Stimulated activated CD4-positive, alpha-beta T cell treated with anti-CD3 and anti-CD28 coated beads, Interleukin-1b, Interleukin-23, amount 100 ng/mL, for 4 hours (primary cell): Measurements from ENCODE around the gene LCE2A.

Experiments
- DNase-seq, 2 donors: peaks; one replicate each; pipeline ENCODE4 v3.0.0-alpha.2; 2020; ENCODE audit warnings: low read depth in 2 of 2

Gene LCE2A

GRCh38 chr1:152743371-152744145, 45.4 kb downstream of the LCE2A start:
- DNase-seq: no peak

GRCh38 chr1:152745289-152745704, 47.2 kb downstream of the LCE2A start:
- no peak for DNase-seq

DNA sequence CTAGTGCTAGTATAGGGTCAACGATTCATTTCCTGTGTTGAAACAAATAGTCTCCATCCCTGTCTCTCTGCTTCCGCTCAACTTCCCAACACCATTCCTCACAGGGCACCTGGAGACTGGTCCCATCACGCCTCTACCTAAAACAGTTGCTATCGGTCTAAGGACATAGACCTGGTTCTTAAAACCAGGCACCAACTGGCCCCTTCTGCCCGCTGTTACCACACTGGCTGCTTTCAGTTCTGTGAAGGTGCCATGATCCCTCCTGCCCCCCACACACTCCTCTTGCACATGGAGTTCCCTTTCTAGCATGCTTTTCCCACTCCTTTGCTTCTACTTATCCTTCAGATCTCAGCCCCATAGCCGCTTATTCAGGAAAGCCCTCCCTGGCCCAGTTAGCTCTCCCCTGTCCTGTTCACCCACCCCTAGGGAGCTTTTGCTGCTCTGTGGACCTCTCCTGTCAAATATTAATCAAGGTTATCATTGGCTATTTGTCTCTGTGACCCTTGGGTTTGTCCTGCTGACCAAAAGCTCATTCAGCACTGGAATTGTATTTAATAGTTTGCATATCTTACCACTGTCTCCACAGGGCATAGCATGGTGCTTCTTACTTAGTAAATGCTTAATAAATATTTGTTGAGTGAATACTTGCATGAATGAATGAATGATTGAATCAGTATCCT, 47.8 kb downstream of the LCE2A start:
- DNase-seq: no peak

DNA sequence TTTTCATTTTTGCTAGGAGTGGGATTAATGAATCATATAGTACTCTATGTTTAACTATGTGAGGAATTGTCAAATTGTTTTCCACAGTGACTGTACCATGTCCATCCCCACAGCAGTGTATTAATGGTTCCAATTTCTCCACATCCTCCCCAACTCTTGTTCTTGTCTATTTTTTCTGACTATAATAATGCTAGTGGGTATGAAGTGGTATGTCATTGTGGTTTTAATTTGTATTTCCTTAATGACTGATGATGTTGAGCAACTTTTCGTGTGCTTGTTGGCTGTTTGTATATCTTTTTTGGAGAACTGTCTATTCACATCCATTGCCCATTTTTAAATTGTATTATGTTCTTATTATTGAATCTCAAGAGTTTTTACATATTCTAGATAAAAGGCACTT, 49.7 kb downstream of the LCE2A start:
- no peak for DNase-seq
